MG63 (cell line): ENCODE results near the gene CHID1. TPM values are rescaled to one million over a fixed set of nuclear protein-coding genes. Genes with fewer than 3 reads are reported as not detected.

ENCODE experiments used
- DNase-seq: peaks from one replicate; pipeline ENCODE4 v3.0.0-alpha.2; 2020
- H3K27me3 ChIP-seq: fragments of 250-450 bp; sonication (Bioruptor Pico); 2 replicates; pipeline ENCODE4 v1.5.1; 2020; ENCODE audit warnings: mild to moderate bottlenecking, moderate library complexity
- H3K36me3 ChIP-seq: fragments of 250-450 bp; sonication (Bioruptor Pico); 2 replicates; pipeline ENCODE4 v1.5.1; 2020; ENCODE audit warnings: mild to moderate bottlenecking, moderate library complexity
- H3K4me3 ChIP-seq: fragments of 250-450 bp; sonication (Bioruptor Pico); 2 replicates; pipeline ENCODE4 v1.5.1; 2020; ENCODE audit warnings: mild to moderate bottlenecking, moderate library complexity
- H3K9me3 ChIP-seq: fragments of 250-450 bp; sonication (Bioruptor Pico); 2 replicates; pipeline ENCODE4 v1.5.1; 2020; ENCODE audit warnings: mild to moderate bottlenecking, moderate library complexity
- total RNA-seq: library from RNA; depleted of rRNA; stranded (reverse); fragments of >200 nt; shearing (Covaris generic); gene quantifications from 2 replicates; pipeline ENCODE4 v1.2.3, GENCODE V29; 2014; ENCODE audit warnings: low replicate concordance

The CHID1 gene
- total RNA-seq, 1 experiment from 2014 or later: 139 TPM

- Histone ChIP-seq H3K4me3 (no peak overlapping the region), H3K36me3 (peaks cover 52% of the 10 kb centered on the region), H3K27me3 (no peaks in the 10 kb centered on the region), H3K9me3 (no peaks in the 10 kb centered on the region)
- DNase-seq: no peak
Measured at GRCh38 chr11:880447-880846, 30.2 kb downstream of the CHID1 start.

GRCh38 chr11:877565-877964 lies 33.0 kb downstream of the CHID1 start:
- no peaks in the 10 kb centered on the region for H3K9me3 ChIP-seq

GRCh38 chr11:876545-876944 lies 34.1 kb downstream of the CHID1 start:
- H3K4me3 ChIP-seq: no peak overlapping the region
- H3K9me3 ChIP-seq: no peaks in the 10 kb centered on the region
- DNase-seq: peak; percentile 49
- H3K36me3 ChIP-seq: peaks cover 39% of the 10 kb centered on the region
- H3K27me3 ChIP-seq: no peaks in the 10 kb centered on the region

More at GRCh38 chr11:877565-877964, 33.0 kb downstream of the CHID1 start:
- H3K4me3 ChIP-seq: no peak overlapping the region
- DNase-seq: no peak
- H3K27me3 ChIP-seq: no peaks in the 10 kb centered on the region
- H3K36me3 ChIP-seq: peaks cover 43% of the 10 kb centered on the region

DNA sequence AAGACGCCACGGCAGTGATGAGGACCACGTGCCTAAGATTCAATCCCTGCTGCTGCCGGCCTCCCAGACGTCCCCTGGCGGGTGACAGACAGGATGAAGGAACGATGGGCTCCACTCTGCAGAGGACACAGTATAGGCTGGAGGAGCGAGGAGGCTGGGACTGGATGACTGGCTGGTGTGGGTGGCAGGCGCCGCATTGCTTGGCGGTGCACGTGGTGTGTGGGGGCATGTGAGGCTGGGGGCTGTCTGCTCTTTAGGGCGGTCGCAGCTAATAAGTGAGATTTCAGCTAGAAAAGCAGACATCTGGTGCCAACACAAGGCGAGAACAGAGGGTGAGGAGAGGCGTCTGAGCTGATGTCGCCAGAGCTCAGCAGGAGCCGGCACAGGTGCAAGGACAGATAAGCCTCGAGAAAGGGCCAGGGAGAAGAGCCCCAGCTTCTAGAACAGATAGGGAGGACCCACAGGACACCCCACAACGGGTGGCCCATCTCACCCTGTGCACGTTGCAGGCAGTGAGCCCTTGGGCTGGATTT lies 34.8 kb downstream of the CHID1 start:
- no peak overlapping the region for H3K4me3 ChIP-seq
- H3K27me3 ChIP-seq: no peaks in the 10 kb centered on the region
- H3K9me3 ChIP-seq: no peaks in the 10 kb centered on the region
- peaks cover 38% of the 10 kb centered on the region for H3K36me3 ChIP-seq
- DNase-seq: no peak

DNA sequence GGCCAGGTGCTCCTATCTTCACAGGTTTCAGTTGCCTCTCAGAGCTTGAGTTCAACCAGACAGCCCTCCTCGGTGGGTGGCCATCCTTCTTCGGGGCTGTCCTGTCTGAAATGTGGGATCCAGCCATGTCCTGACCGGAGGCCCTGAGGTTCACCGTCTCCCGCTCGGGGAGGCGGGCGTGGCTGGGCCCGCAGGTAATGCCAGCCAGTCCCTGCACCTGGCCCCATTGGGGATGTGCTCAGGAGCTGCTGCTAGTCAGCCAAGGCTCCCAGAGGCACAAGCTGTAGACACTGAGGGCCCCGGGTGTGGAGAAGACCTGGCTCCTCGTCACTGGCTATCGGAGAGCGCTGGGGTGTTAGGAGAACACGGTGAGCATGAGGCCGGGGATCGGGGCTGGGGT lies 35.4 kb downstream of the CHID1 start:
- no peak for DNase-seq
- Histone ChIP-seq H3K4me3 (no peak overlapping the region), H3K27me3 (no peaks in the 10 kb centered on the region), H3K36me3 (peaks cover 32% of the 10 kb centered on the region), H3K9me3 (no peaks in the 10 kb centered on the region)

- no peak overlapping the region for H3K4me3 ChIP-seq
- no peaks in the 10 kb centered on the region for H3K9me3 ChIP-seq
- H3K27me3 ChIP-seq: no peaks in the 10 kb centered on the region
- DNase-seq: no peak
- peaks cover 30% of the 10 kb centered on the region for H3K36me3 ChIP-seq
Measured at GRCh38 chr11:873706-874105, 36.9 kb downstream of the CHID1 start.

GRCh38 chr11:872799-873198 lies 37.8 kb downstream of the CHID1 start:
- DNase-seq: no peak
- peaks cover 31% of the 10 kb centered on the region for H3K36me3 ChIP-seq

GRCh38 chr11:871472-871871 lies 39.1 kb downstream of the CHID1 start:
- Histone ChIP-seq H3K27me3 (no peaks in the 10 kb centered on the region), H3K36me3 (peaks cover 31% of the 10 kb centered on the region), H3K4me3 (no peak overlapping the region), H3K9me3 (no peaks in the 10 kb centered on the region)
- no peak for DNase-seq

More at GRCh38 chr11:872799-873198, 37.8 kb downstream of the CHID1 start:
- no peaks in the 10 kb centered on the region for H3K9me3 ChIP-seq
- no peaks in the 10 kb centered on the region for H3K27me3 ChIP-seq
- no peak overlapping the region for H3K4me3 ChIP-seq

GRCh38 chr11:870418-870817 lies 40.2 kb downstream of the CHID1 start:
- H3K9me3 ChIP-seq: no peaks in the 10 kb centered on the region
- DNase-seq: no peak
- peaks cover 39% of the 10 kb centered on the region for H3K36me3 ChIP-seq
- H3K4me3 ChIP-seq: no peak overlapping the region
- no peaks in the 10 kb centered on the region for H3K27me3 ChIP-seq

DNA sequence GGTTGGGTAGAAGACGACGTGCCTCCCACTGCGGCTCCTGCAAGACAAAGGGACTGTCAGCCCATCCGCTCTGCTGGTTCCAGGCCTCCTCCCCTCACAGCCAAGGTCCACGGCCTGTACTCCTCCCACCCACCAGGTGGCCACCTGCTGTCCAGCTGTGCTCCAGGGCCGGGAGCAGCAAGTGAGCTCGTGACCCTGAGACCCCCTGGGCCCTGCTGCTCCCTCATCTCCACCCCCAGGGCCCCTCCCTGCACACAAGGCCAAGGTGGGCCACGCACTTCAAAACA lies 40.5 kb downstream of the CHID1 start:
- H3K36me3 ChIP-seq: peaks cover 40% of the 10 kb centered on the region
- no peaks in the 10 kb centered on the region for H3K27me3 ChIP-seq
- DNase-seq: no peak
- H3K4me3 ChIP-seq: no peak overlapping the region
- no peaks in the 10 kb centered on the region for H3K9me3 ChIP-seq

- no peak for DNase-seq
- Histone ChIP-seq H3K27me3 (no peaks in the 10 kb centered on the region), H3K36me3 (peaks cover 42% of the 10 kb centered on the region), H3K4me3 (no peak overlapping the region), H3K9me3 (no peaks in the 10 kb centered on the region)
Measured at GRCh38 chr11:869399-870126, 41.0 kb downstream of the CHID1 start.

- Histone ChIP-seq H3K27me3 (no peaks in the 10 kb centered on the region), H3K9me3 (no peaks in the 10 kb centered on the region)
- no peak for DNase-seq
Measured at GRCh38 chr11:868802-869201, 41.8 kb downstream of the CHID1 start.

DNA sequence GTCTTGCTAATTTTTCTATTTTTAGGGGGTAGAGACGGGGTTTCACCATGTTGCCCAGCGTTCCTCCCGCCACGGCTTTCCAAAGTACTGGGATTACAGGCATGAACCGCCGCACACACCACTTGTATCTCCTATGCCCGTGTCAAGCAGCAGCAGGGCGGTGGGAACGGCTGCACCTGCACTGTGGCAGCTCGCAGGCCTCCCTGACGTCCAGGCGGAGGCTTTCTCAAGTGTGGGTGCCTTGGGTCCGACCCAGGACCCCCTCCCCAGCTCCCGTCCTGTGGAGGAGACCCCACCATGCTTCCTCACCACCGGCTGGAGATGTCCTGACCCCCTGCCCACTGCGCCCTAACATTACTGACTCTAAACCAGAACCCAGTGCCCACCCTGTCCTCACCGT lies 42.2 kb downstream of the CHID1 start:
- DNase-seq: no peak
- no peaks in the 10 kb centered on the region for H3K27me3 ChIP-seq
- no peak overlapping the region for H3K4me3 ChIP-seq
- no peaks in the 10 kb centered on the region for H3K9me3 ChIP-seq
- peaks cover 46% of the 10 kb centered on the region for H3K36me3 ChIP-seq

More at GRCh38 chr11:868802-869201, 41.8 kb downstream of the CHID1 start:
- Histone ChIP-seq H3K4me3 (no peak overlapping the region), H3K36me3 (peaks cover 42% of the 10 kb centered on the region)

DNA sequence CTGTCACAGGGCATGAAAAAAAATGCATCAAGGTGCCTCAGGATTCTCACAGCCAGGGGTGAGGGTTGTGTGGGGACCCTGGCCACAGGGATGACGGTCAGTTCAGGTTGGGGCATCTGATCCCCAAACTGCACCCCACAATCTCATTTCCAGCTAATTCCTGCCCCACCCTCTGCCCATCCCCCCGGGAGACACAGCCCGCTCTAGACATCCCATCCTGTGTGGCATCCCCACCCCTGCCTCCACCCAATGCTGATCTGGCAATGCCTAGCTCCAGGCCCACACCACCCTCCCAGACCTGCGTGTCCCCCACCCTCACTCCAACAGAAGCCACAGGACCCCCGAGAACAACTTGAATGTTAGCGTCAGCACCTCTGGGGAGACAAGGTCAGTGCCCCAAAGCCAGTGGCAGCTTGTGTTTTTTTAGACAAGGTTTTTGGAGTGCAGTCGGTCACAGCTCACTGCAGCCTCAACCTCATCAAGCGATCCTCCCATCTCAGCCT lies 42.7 kb downstream of the CHID1 start:
- Histone ChIP-seq H3K27me3 (no peaks in the 10 kb centered on the region), H3K36me3 (peaks cover 51% of the 10 kb centered on the region), H3K4me3 (no peak overlapping the region), H3K9me3 (no peaks in the 10 kb centered on the region)
- DNase-seq: no peak

- DNase-seq: no peak
- H3K9me3 ChIP-seq: no peaks in the 10 kb centered on the region
- no peak overlapping the region for H3K4me3 ChIP-seq
- H3K27me3 ChIP-seq: no peaks in the 10 kb centered on the region
- H3K36me3 ChIP-seq: peaks cover 58% of the 10 kb centered on the region
Measured at GRCh38 chr11:866481-866880, 44.1 kb downstream of the CHID1 start.

- no peaks in the 10 kb centered on the region for H3K9me3 ChIP-seq
- peaks cover 62% of the 10 kb centered on the region for H3K36me3 ChIP-seq
- no peaks in the 10 kb centered on the region for H3K27me3 ChIP-seq
- no peak for DNase-seq
- H3K4me3 ChIP-seq: no peak overlapping the region
Measured at GRCh38 chr11:865462-866430, 44.9 kb downstream of the CHID1 start.

- Histone ChIP-seq H3K27me3 (no peaks in the 10 kb centered on the region), H3K4me3 (no peak overlapping the region), H3K36me3 (peaks cover 68% of the 10 kb centered on the region), H3K9me3 (no peaks in the 10 kb centered on the region)
- no peak for DNase-seq
Measured at GRCh38 chr11:864898-865297, 45.7 kb downstream of the CHID1 start.
